ENCODE measurements around the gene UGT1A1. TPM values are rescaled to one million over a fixed set of nuclear protein-coding genes. Genes with fewer than 3 reads are reported as not detected.

The UGT1A1 gene
- total and polyA plus RNA-seq, 2 of the 13 experiments (the other 11 are each of a cell fraction or from before 2014, with no cell fraction given), result 0.69 to 0.75 TPM

GRCh38 chr2:233756429-233757081 is 3.5 kb upstream of the UGT1A1 start (continued):
- TF ChIP-seq MYPOP (CRISPR knock-in tag; IDR thresholded peaks at IDR 0.05) (peak; percentile 60; the same call in 1 of the 2 replicates), BRF2 (CRISPR knock-in tag; IDR thresholded peaks at IDR 0.05) (peak; percentile 92; the same call in 1 of the 2 replicates), ZNF674 (CRISPR knock-in tag; IDR thresholded peaks at IDR 0.05; ENCODE audit: low read depth) (no peak), SMC3 (IDR thresholded peaks at IDR 0.05; ENCODE audit: low read length) (peak; percentile 13; the same call in 1 of the 2 replicates), ZKSCAN1 (IDR thresholded peaks at IDR 0.05; ENCODE audit: low read length) (no peak), ATF7-NPFF (CRISPR knock-in tag; IDR thresholded peaks at IDR 0.05; ENCODE audit: low read depth) (0 out of 2 replicates have a peak, but pooled peaks have one; percentile 44), HNF4A (CRISPR knock-in tag; IDR thresholded peaks at IDR 0.05) (peak; percentile 95), HHEX (CRISPR knock-in tag; IDR thresholded peaks at IDR 0.05) (peak; percentile 100), CSRNP1 (CRISPR knock-in tag; IDR thresholded peaks at IDR 0.05) (no peak), ZNF407 (CRISPR knock-in tag; IDR thresholded peaks at IDR 0.05; ENCODE audit: not compliant biosample characterization) (no peak), PRDM15 (CRISPR knock-in tag; IDR thresholded peaks at IDR 0.05) (no peak), EZH2 (conservative IDR thresholded peaks at IDR 0.05; ENCODE audit: low read depth, low read length) (no peak), RELA (CRISPR knock-in tag; IDR thresholded peaks at IDR 0.05) (no peak)
